Measurements from ENCODE around the gene RMC1. TPM values are rescaled to one million over a fixed set of nuclear protein-coding genes. Genes with fewer than 3 reads are reported as not detected.
A peak's percentile ranks its signal among the peaks of the same experiment; 100 is the strongest.
"Not testable (repeated sequence)": the region's sequence is repeated elsewhere in the genome, so short reads cannot be mapped to it uniquely, and the experiment has no call there.

RMC1 gene
- total and polyA plus RNA-seq, 2 donors: 22.5 to 67.6 TPM

- Histone ChIP-seq H3K36me3 (ENCODE audit: control insufficient read depth in 2 of 2, insufficient read depth in 2 of 2, low read length in 1 of 2) (peaks cover 9 to 35% of the 10 kb centered on the region in 2 donors), H3K4me1 (ENCODE audit: control insufficient read depth in 2 of 2, insufficient read depth in 2 of 2, low read length in 2 of 2) (peaks cover 20 to 47% of the 10 kb centered on the region in 2 donors)
- WGBS: 99% methylated on average over 23 of the region's 24 CpGs
- H3K27me3 ChIP-seq (ENCODE audit: control insufficient read depth in 2 of 2, insufficient read depth in 1 of 2, low read length in 1 of 2); H3K27ac ChIP-seq (ENCODE audit: low read depth in 1 of 2, low read length in 1 of 2); H3K4me3 ChIP-seq (ENCODE audit: low read length in 2 of 2); DNase-seq (ENCODE audit: low read depth in 6 of 9, low spot score in 9 of 9); H3K9me3 ChIP-seq (ENCODE audit: control insufficient read depth in 2 of 2, insufficient read depth in 1 of 2, low read length in 1 of 2): not testable (repeated sequence)
Measured at GRCh38 chr18:23577521-23577920, 74.2 kb downstream of the RMC1 start.

GRCh38 chr18:23578067-23578701, 74.9 kb downstream of the RMC1 start:
- Histone ChIP-seq H3K27me3 (ENCODE audit: control insufficient read depth in 2 of 2, insufficient read depth in 1 of 2, low read length in 1 of 2) (no peaks in the 10 kb centered on the region), H3K4me3 (ENCODE audit: low read length in 2 of 2) (no peak overlapping the region), H3K36me3 (ENCODE audit: control insufficient read depth in 2 of 2, insufficient read depth in 2 of 2, low read length in 1 of 2) (peaks cover 4 to 31% of the 10 kb centered on the region in 2 donors), H3K9me3 (ENCODE audit: control insufficient read depth in 2 of 2, insufficient read depth in 1 of 2, low read length in 1 of 2) (no peaks in the 10 kb centered on the region), H3K4me1 (ENCODE audit: control insufficient read depth in 2 of 2, insufficient read depth in 2 of 2, low read length in 2 of 2) (peaks cover 20 to 43% of the 10 kb centered on the region in 2 donors), H3K27ac (ENCODE audit: low read depth in 1 of 2, low read length in 1 of 2) (peak overlapping the region in 1 of 2 donors; percentile 77)
- 61% methylated on average over 6 of the region's 6 CpGs for WGBS
- peak; percentile 49 to 93 (median 78) for DNase-seq (ENCODE audit: low read depth in 6 of 9, low spot score in 9 of 9)

DNA sequence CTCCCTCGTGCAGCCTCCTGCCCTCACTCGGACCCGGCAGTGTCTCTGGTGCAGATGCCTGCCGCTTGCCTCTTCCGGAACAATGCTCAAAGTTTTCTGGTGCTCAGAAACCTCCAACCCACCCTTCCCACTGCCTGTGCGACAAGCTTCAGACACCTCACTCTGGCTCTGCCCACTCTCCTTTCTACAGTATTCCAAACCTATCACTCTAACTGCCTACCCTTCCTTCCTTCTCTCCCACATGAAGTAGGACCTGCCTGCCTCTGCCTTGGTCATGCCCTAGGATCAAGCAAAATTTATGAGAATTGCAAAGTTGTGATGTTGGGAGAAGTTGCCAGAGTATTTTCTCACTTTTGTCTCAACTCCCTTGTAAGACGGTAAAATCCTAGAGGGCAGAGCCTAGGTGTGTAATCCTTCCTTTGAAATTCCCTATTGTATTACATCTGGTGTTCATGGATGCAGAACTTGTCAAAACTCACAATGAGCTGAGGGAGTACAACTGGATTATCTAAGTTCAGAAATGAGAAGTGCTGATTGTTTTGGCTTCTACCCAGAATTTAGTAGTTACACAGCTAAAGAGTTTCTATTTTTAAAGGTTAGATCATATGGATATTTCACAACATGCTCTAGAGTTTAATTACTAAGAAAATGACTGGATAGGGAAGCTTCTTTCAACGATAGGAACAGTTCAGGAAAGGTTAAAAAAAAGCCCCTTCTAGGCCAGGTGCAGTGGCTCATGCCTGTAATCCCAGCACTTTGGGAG, 75.8 kb downstream of the RMC1 start:
- Histone ChIP-seq H3K27ac (ENCODE audit: low read depth in 1 of 2, low read length in 1 of 2) (peak overlapping the region in 1 of 2 donors; percentile 77), H3K36me3 (ENCODE audit: control insufficient read depth in 2 of 2, insufficient read depth in 2 of 2, low read length in 1 of 2) (peaks cover 4 to 28% of the 10 kb centered on the region in 2 donors), H3K9me3 (ENCODE audit: control insufficient read depth in 2 of 2, insufficient read depth in 1 of 2, low read length in 1 of 2) (no peaks in the 10 kb centered on the region), H3K4me3 (ENCODE audit: low read length in 2 of 2) (no peak overlapping the region), H3K27me3 (ENCODE audit: control insufficient read depth in 2 of 2, insufficient read depth in 1 of 2, low read length in 1 of 2) (no peaks in the 10 kb centered on the region), H3K4me1 (ENCODE audit: control insufficient read depth in 2 of 2, insufficient read depth in 2 of 2, low read length in 2 of 2) (peaks cover 17 to 39% of the 10 kb centered on the region in 2 donors)
- DNase-seq (ENCODE audit: low read depth in 6 of 9, low spot score in 9 of 9): peak in 1 of 9 donors; percentile 15
- WGBS: 93% methylated on average over 8 of the region's 8 CpGs

GRCh38 chr18:23580677-23581367, 77.5 kb downstream of the RMC1 start:
- Histone ChIP-seq H3K4me3 (ENCODE audit: low read length in 2 of 2) (no peak overlapping the region), H3K27me3 (ENCODE audit: control insufficient read depth in 2 of 2, insufficient read depth in 1 of 2, low read length in 1 of 2) (no peaks in the 10 kb centered on the region), H3K27ac (ENCODE audit: low read depth in 1 of 2, low read length in 1 of 2) (no peak overlapping the region), H3K4me1 (ENCODE audit: control insufficient read depth in 2 of 2, insufficient read depth in 2 of 2, low read length in 2 of 2) (peaks cover 16 to 40% of the 10 kb centered on the region in 2 donors), H3K36me3 (ENCODE audit: control insufficient read depth in 2 of 2, insufficient read depth in 2 of 2, low read length in 1 of 2) (peaks cover 0 to 18% of the 10 kb centered on the region in 2 donors), H3K9me3 (ENCODE audit: control insufficient read depth in 2 of 2, insufficient read depth in 1 of 2, low read length in 1 of 2) (no peaks in the 10 kb centered on the region)
- 99% methylated on average over 6 of the region's 6 CpGs for WGBS
- no peak for DNase-seq (ENCODE audit: low read depth in 6 of 9, low spot score in 9 of 9)

Other genes with a start within 250 kb of the RMC1 start
- gene RIOK3, start 50.2 kb upstream of the RMC1 start, total RNA-seq: 34.8 TPM
- gene RIOK3, start 50.2 kb upstream of the RMC1 start, polyA plus RNA-seq: 81.4 TPM
- gene NPC1, start 83.0 kb downstream of the RMC1 start, total RNA-seq: 12.5 TPM
- gene NPC1, start 83.0 kb downstream of the RMC1 start, polyA plus RNA-seq: 19.8 TPM
- 3.4 TPM for gene ANKRD29, start 159.4 kb downstream of the RMC1 start, total RNA-seq
- 13.0 TPM for gene ANKRD29, start 159.4 kb downstream of the RMC1 start, polyA plus RNA-seq
- 8.9 TPM for gene LAMA3, start 185.9 kb downstream of the RMC1 start, total RNA-seq
- 50.1 TPM for gene LAMA3, start 185.9 kb downstream of the RMC1 start, polyA plus RNA-seq